B cell (primary cell): Measurements from ENCODE around the gene RPAP3. TPM values are rescaled to one million over a fixed set of nuclear protein-coding genes. Genes with fewer than 3 reads are reported as not detected.

Source experiments
- ATAC-seq: fragments of 200-7000 bp; cut with Tn5 transposase; one replicate; pipeline ENCODE4 v1.10.0; 2021; ENCODE audit warnings: low read depth, mild to moderate bottlenecking, moderate number of reproducible peaks, moderate library complexity
- CTCF ChIA-PET: fragments of 350-600 bp; sonication (Branson Sonifier 250); formaldehyde crosslinking; loops from one replicate; lab custom pipeline; 2021; ENCODE audit warnings: antibody characterized with exemption, inconsistent platforms; lab: Charles Lee
- POLR2A ChIA-PET: fragments of 350-600 bp; sonication (Branson Sonifier 250); formaldehyde crosslinking; loops from one replicate; lab custom pipeline; 2021; ENCODE audit warnings: antibody characterized with exemption; lab: Charles Lee
- DNase-seq: peaks from one replicate; pipeline ENCODE4 v3.0.0; 2013
- H2AFZ ChIP-seq: 2 replicates; pipeline ENCODE4 v1.6.1; 2012; ENCODE audit warnings: mild to moderate bottlenecking, low read depth, low read length; ENCODE audit not compliant: insufficient read depth, poor library complexity, severe bottlenecking
- H3K27ac ChIP-seq, 2 donors: 1 replicate in 1 of 2; 2 replicates in 1 of 2; pipeline ENCODE4 v1.5.1; 2012 to 2013; ENCODE audit warnings: low read length in 2 of 2, mild to moderate bottlenecking in 2 of 2, moderate library complexity in 1 of 2
- H3K27me3 ChIP-seq, 4 experiments: fragments of 200-600 bp in 1 of 4; sonication (generic) in 1 of 4; replicated peaks in 1 of 4; 1 replicate in 2 of 4; 2 replicates in 2 of 4; pipeline versions ENCODE4 v1.6.1 to v1.7.0; 2013 to 2016; ENCODE audit warnings: low read length in 3 of 4, mild to moderate bottlenecking in 2 of 4, mixed read lengths in 1 of 4, moderate library complexity in 1 of 4; ENCODE audit not compliant: insufficient read depth in 4 of 4, control insufficient read depth in 3 of 4; ENCODE audit errors: control extremely low read depth in 1 of 4
- H3K36me3 ChIP-seq, 2 experiments: replicated peaks in 1 of 2; 1 replicate in 1 of 2; 2 replicates in 1 of 2; pipeline versions ENCODE4 v1.6.1 to v1.7.1; 2013; ENCODE audit warnings: low read length in 1 of 2; ENCODE audit not compliant: insufficient read depth in 2 of 2, control insufficient read depth in 1 of 2; ENCODE audit errors: control extremely low read depth in 1 of 2, extremely low read depth in 1 of 2
- H3K4me1 ChIP-seq, 2 donors: fragments of 200-600 bp in 1 of 2; sonication (generic) in 1 of 2; 1 replicate in 1 of 2; 2 replicates in 1 of 2; pipeline versions ENCODE4 v1.5.1 to v1.6.1; 2013 to 2017; ENCODE audit warnings: low read length in 2 of 2; ENCODE audit not compliant: control insufficient read depth in 2 of 2, insufficient read depth in 2 of 2
- H3K4me2 ChIP-seq: replicated peaks from 2 replicates; pipeline ENCODE3; 2012; ENCODE audit warnings: mild to moderate bottlenecking, low read depth, low read length; ENCODE audit not compliant: poor library complexity, severe bottlenecking
- H3K4me3 ChIP-seq, 5 experiments: fragments of 200-600 bp in 1 of 5; sonication (generic) in 1 of 5; 1 replicate in 3 of 5; 2 replicates in 2 of 5; pipeline versions ENCODE4 v1.5.1 to v1.7.0; 2011 to 2016; ENCODE audit warnings: low read length in 4 of 5, mild to moderate bottlenecking in 4 of 5, low read depth in 2 of 5, control low read depth in 1 of 5, moderate library complexity in 1 of 5; ENCODE audit not compliant: insufficient read depth in 1 of 5; ENCODE audit errors: control extremely low read depth in 1 of 5, extremely low read depth in 1 of 5
- H3K79me2 ChIP-seq: fragments of 200-600 bp; sonication (generic); one replicate; pipeline ENCODE4 v1.6.0; 2016; ENCODE audit warnings: low read length; ENCODE audit not compliant: control insufficient read depth, insufficient read depth
- H3K9ac ChIP-seq: fragments of 200-600 bp; sonication (generic); 2 replicates; pipeline ENCODE4 v1.6.1; 2017; ENCODE audit warnings: mild to moderate bottlenecking, low read length, moderate library complexity
- H3K9me3 ChIP-seq, 3 donors: one replicate each; pipeline versions ENCODE4 v1.6.1 to v1.7.1; 2013; ENCODE audit warnings: low read length in 2 of 3; ENCODE audit not compliant: control insufficient read depth in 2 of 3, insufficient read depth in 1 of 3; ENCODE audit errors: control extremely low read depth in 1 of 3
- H4K20me1 ChIP-seq: 2 replicates; pipeline ENCODE4 v1.6.0; 2012; ENCODE audit warnings: mild to moderate bottlenecking, low read length; ENCODE audit not compliant: insufficient read depth, control insufficient read depth, poor library complexity, severe bottlenecking
- H3K27ac Mint-ChIP-seq: one replicate; pipeline ENCODE4 v1.8.0; 2021; ENCODE audit warnings: mixed read lengths
- H3K27me3 Mint-ChIP-seq: one replicate; pipeline ENCODE4 v1.8.0; 2021; ENCODE audit warnings: mixed read lengths
- H3K4me1 Mint-ChIP-seq: one replicate; pipeline ENCODE4 v1.8.0; 2021; ENCODE audit warnings: mixed read lengths
- H3K4me3 Mint-ChIP-seq: one replicate; pipeline ENCODE4 v1.8.0; 2021; ENCODE audit warnings: mixed read lengths
- H3K9me3 Mint-ChIP-seq: one replicate; pipeline ENCODE4 v1.8.0; 2022; ENCODE audit warnings: mixed read lengths; ENCODE audit not compliant: insufficient read depth
- EZH2 ChIP-seq: IDR thresholded peaks from 2 replicates; pipeline ENCODE4 v1.6.1; 2012; ENCODE audit warnings: borderline replicate concordance, low read depth, mild to moderate bottlenecking, moderate library complexity, low read length; ENCODE audit not compliant: insufficient read depth, poor library complexity, severe bottlenecking
- WGBS: methylation state at CpG from one replicate; pipeline ENCODE4 v1.1.5; 2013; ENCODE audit warnings: missing lambda C conversion rate; ENCODE audit not compliant: insufficient coverage; 5-methylcytosine and 5-hydroxymethylcytosine counted together
- intact Hi-C: fragments of 100-400 bp; cut with micrococcal nuclease; formaldehyde crosslinking; loops from one replicate; pipeline ENCODE4 v1.10.0; 2022
- polyA plus RNA-seq: library from polyadenylated mRNA; depleted of rRNA; stranded (reverse); fragments of >200 nt; gene quantifications from 2 replicates; pipeline ENCODE4 v1.2.3, GENCODE V29; 2012
- total RNA-seq, 2 donors: library from RNA; stranded (reverse); fragments of 120-200 nt in 1 of 2; gene quantifications; 1 replicate in 1 of 2; 2 replicates in 1 of 2; pipeline versions ENCODE4 v1.2.3 to v1.2.4, GENCODE V29; 2013 to 2022
- TF ChIP-seq, protein P1 (sequence below): fragments of 200-600 bp; IDR thresholded peaks from one replicate; pipeline ENCODE4 v1.8.0; 2022; ENCODE audit warnings: antibody characterized with exemption, mild to moderate bottlenecking

RPAP3 gene
- total and polyA plus RNA-seq, 2 donors (not counting 1 experiment from before 2014, with no cell fraction given), result 9.1 to 47.2 TPM

DNA sequence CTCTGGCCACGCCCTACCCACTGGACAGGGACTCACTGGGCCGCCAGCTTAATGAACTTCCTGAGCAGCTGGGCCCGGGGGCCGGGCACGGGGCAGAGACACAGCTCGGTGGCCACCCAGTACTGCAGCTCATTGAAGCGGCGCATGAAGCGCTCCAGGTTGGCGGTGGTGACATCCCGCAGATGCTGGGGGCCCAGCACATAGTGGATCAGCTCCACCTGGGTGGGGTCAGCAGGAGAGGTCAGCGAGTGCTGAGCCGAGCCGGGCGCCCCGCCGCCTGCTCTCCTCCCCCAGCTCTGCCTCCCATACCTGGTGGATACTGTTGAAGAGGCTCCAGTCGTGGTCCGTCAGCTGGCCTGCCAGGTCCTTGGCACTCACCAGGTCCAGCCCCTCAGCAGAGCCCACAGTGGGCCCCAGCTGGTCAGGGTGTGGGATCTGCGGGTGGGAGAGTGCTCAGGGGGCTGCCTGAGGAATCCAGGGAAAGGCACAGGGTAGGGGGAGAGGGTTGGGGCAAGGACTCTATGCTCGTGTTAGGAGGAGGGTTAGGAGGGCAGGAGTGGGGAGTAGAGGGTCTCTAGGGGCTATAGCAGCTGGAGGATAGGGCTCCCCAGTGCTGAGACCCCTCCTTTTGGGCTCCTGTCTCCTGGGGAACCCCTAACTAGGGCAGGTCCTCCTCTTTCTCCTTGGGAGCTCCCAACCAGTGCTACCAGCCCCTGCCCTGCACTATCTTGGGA is 34.9 kb upstream of the RPAP3 start:
- Histone ChIP-seq H3K27ac (peak overlapping the region; percentile 63 to 69), H4K20me1 (no peaks in the 10 kb centered on the region), H3K9me3 (peaks cover 0 to 9% (median 0%) of the 10 kb centered on the region in 3 donors), H3K79me2 (no peaks in the 10 kb centered on the region), H3K4me3 (peak overlapping the region in 3 of 5 experiments; percentile 12 to 39 (median 14)), H3K4me1 (peaks cover 29 to 46% of the 10 kb centered on the region in 2 donors), H2AFZ (peak overlapping the region; percentile 68), H3K27me3 (no peaks in the 10 kb centered on the region), H3K36me3 (no peaks in the 10 kb centered on the region), H3K4me2 (peak overlapping the region; percentile 72), H3K9ac (peak overlapping the region; percentile 39)
- CTCF ChIA-PET, result interaction anchor here (0.7 to 15.0 kb wide), 16 partner anchors 11 to 98 kb away, joined by 3 to 515 read pairs (median 14); partner anchors contain the start of genes ENDOU, HDAC7, RAPGEF3 and RPAP3
- H3K27ac Mint-ChIP-seq, result peak overlapping the region; percentile 82
- POLR2A ChIA-PET, result interaction anchor here (1.0 to 5.7 kb wide), 9 partner anchors 15 to 97 kb away, joined by 3 to 43 read pairs (median 4); partner anchors contain the start of genes ENDOU and RAPGEF3
- no peaks in the 10 kb centered on the region for H3K9me3 Mint-ChIP-seq
- intact Hi-C loops, result loop anchor here (1.0 to 2.0 kb wide), 2 partner anchors 26 to 34 kb away; partner anchors contain the start of gene RPAP3
- H3K4me1 Mint-ChIP-seq, result peaks cover 50% of the 10 kb centered on the region
- H3K4me3 Mint-ChIP-seq, result peak overlapping the region; percentile 79
- 10% methylated on average over 16 of the region's 21 CpGs for WGBS
- no peaks in the 10 kb centered on the region for H3K27me3 Mint-ChIP-seq
- DNase-seq (peak; percentile 63), ATAC-seq (peak; percentile 58)
- TF ChIP-seq, protein P1, sequence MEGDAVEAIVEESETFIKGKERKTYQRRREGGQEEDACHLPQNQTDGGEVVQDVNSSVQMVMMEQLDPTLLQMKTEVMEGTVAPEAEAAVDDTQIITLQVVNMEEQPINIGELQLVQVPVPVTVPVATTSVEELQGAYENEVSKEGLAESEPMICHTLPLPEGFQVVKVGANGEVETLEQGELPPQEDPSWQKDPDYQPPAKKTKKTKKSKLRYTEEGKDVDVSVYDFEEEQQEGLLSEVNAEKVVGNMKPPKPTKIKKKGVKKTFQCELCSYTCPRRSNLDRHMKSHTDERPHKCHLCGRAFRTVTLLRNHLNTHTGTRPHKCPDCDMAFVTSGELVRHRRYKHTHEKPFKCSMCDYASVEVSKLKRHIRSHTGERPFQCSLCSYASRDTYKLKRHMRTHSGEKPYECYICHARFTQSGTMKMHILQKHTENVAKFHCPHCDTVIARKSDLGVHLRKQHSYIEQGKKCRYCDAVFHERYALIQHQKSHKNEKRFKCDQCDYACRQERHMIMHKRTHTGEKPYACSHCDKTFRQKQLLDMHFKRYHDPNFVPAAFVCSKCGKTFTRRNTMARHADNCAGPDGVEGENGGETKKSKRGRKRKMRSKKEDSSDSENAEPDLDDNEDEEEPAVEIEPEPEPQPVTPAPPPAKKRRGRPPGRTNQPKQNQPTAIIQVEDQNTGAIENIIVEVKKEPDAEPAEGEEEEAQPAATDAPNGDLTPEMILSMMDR, result no peak
- no peak for TF ChIP-seq EZH2
